Natural killer cell (primary cell): ENCODE measurements around the gene ZNF333. TPM values are rescaled to one million over a fixed set of nuclear protein-coding genes. Genes with fewer than 3 reads are reported as not detected.

Source experiments
- ATAC-seq, 3 donors: fragments of 150-1000 bp in 2 of 3; fragments of 200-7000 bp in 1 of 3; cut with Tn5 transposase; 1 replicate in 1 of 3; 2 replicates in 2 of 3; pipeline ENCODE4 v1.10.0; 2021; ENCODE audit warnings: mild to moderate bottlenecking in 2 of 3, moderate library complexity in 2 of 3
- DNase-seq, 2 donors: peaks; one replicate each; pipeline versions ENCODE4 v3.0.0 to v3.0.0-alpha.2; 2013 to 2021; ENCODE audit warnings: mixed read lengths in 1 of 2
- H3K27ac ChIP-seq: one replicate; pipeline ENCODE4 v1.5.1; 2013; ENCODE audit warnings: mild to moderate bottlenecking, low read length
- H3K27me3 ChIP-seq: one replicate; pipeline ENCODE4 v1.6.1; 2013; ENCODE audit warnings: low read length; ENCODE audit not compliant: control insufficient read depth, insufficient read depth
- H3K36me3 ChIP-seq: one replicate; pipeline ENCODE4 v1.6.1; 2013; ENCODE audit warnings: low read length; ENCODE audit not compliant: control insufficient read depth, insufficient read depth
- H3K4me1 ChIP-seq: one replicate; pipeline ENCODE4 v1.6.1; 2013; ENCODE audit warnings: low read length; ENCODE audit not compliant: control insufficient read depth, insufficient read depth
- H3K4me3 ChIP-seq: one replicate; pipeline ENCODE4 v1.5.1; 2013; ENCODE audit warnings: low read length
- H3K9me3 ChIP-seq: one replicate; pipeline ENCODE4 v1.6.1; 2013; ENCODE audit warnings: low read length; ENCODE audit not compliant: control insufficient read depth, insufficient read depth
- H3K27ac Mint-ChIP-seq, 2 donors: one replicate each; pipeline ENCODE4 v1.8.0; 2022; ENCODE audit warnings: mild to moderate bottlenecking in 2 of 2, mixed read lengths in 2 of 2, moderate library complexity in 1 of 2
- H3K27me3 Mint-ChIP-seq, 2 donors: one replicate each; pipeline ENCODE4 v1.8.0; 2022; ENCODE audit warnings: low read depth in 2 of 2, mixed read lengths in 2 of 2
- H3K36me3 Mint-ChIP-seq: one replicate; pipeline ENCODE4 v1.8.0; 2022; ENCODE audit warnings: mixed read lengths
- H3K4me1 Mint-ChIP-seq, 2 donors: one replicate each; pipeline ENCODE4 v1.8.0; 2022; ENCODE audit warnings: mixed read lengths in 2 of 2
- H3K4me3 Mint-ChIP-seq: one replicate; pipeline ENCODE4 v1.8.0; 2022; ENCODE audit warnings: mild to moderate bottlenecking, moderate library complexity, mixed read lengths
- H3K9me3 Mint-ChIP-seq, 2 donors: one replicate each; pipeline ENCODE4 v1.8.0; 2022; ENCODE audit warnings: mixed read lengths in 2 of 2
- WGBS: methylation state at CpG from one replicate; pipeline ENCODE4 v1.1.7; 2013; ENCODE audit warnings: missing lambda C conversion rate; ENCODE audit not compliant: insufficient coverage; 5-methylcytosine and 5-hydroxymethylcytosine counted together
- intact Hi-C: fragments of 100-400 bp; cut with micrococcal nuclease; formaldehyde crosslinking; loops from one replicate; pipeline ENCODE4 v1.14.2; 2022
- total RNA-seq, 4 donors: library from RNA; stranded (reverse); fragments of 120-200 nt in 1 of 4; gene quantifications; one replicate each; pipeline versions ENCODE4 v1.2.3 to v1.2.4, GENCODE V29; 2013 to 2022
- TF ChIP-seq, protein P1 (sequence below): fragments of 200-600 bp; IDR thresholded peaks from one replicate; pipeline ENCODE4 v1.8.0; 2022; ENCODE audit warnings: antibody characterized with exemption

The ZNF333 gene
- total RNA-seq, 3 donors from 2014 or later (not counting 1 experiment from before 2014, with no cell fraction given), result 25.9 to 37.9 (median 31.6) TPM

DNA sequence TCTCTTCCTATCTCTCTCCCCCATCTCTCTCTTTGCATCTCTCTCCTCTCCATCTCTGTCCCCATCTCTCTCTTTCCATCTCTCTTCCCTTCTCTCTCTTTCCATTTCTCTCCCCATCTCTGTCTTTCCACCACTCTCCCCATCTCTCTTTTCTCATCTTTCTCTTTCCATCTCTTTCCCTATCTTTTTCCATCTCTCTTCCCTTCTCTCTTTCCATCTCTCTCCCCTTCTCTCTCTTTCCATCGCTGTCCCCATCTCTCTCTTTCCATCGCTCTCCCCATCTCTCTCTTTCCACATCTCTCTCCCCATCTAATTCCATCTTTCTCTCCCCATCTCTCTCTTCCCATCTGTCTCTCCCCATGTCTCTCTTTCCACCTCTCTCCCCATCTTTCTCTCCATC, 39.7 kb upstream of the ZNF333 start:
- no peaks in the 10 kb centered on the region for H3K4me1 ChIP-seq
- no peaks in the 10 kb centered on the region for H3K27me3 ChIP-seq
- no peaks in the 10 kb centered on the region for H3K9me3 Mint-ChIP-seq
- H3K27ac ChIP-seq, result no peak overlapping the region
- no peaks in the 10 kb centered on the region for H3K36me3 Mint-ChIP-seq
- H3K36me3 ChIP-seq, result no peaks in the 10 kb centered on the region
- DNase-seq, result no peak
- peaks cover 11 to 14% of the 10 kb centered on the region in 2 donors for H3K27me3 Mint-ChIP-seq
- no peak overlapping the region for H3K4me3 Mint-ChIP-seq
- intact Hi-C loops, result no loop called here
- no peak overlapping the region for H3K27ac Mint-ChIP-seq
- H3K9me3 ChIP-seq, result no peaks in the 10 kb centered on the region
- no peak for ATAC-seq
- no peaks in the 10 kb centered on the region for H3K4me1 Mint-ChIP-seq
- TF ChIP-seq, protein P1, sequence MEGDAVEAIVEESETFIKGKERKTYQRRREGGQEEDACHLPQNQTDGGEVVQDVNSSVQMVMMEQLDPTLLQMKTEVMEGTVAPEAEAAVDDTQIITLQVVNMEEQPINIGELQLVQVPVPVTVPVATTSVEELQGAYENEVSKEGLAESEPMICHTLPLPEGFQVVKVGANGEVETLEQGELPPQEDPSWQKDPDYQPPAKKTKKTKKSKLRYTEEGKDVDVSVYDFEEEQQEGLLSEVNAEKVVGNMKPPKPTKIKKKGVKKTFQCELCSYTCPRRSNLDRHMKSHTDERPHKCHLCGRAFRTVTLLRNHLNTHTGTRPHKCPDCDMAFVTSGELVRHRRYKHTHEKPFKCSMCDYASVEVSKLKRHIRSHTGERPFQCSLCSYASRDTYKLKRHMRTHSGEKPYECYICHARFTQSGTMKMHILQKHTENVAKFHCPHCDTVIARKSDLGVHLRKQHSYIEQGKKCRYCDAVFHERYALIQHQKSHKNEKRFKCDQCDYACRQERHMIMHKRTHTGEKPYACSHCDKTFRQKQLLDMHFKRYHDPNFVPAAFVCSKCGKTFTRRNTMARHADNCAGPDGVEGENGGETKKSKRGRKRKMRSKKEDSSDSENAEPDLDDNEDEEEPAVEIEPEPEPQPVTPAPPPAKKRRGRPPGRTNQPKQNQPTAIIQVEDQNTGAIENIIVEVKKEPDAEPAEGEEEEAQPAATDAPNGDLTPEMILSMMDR, result no peak
- WGBS, result 78% methylated on average over 2 of the region's 2 CpGs
- no peak overlapping the region for H3K4me3 ChIP-seq

DNA sequence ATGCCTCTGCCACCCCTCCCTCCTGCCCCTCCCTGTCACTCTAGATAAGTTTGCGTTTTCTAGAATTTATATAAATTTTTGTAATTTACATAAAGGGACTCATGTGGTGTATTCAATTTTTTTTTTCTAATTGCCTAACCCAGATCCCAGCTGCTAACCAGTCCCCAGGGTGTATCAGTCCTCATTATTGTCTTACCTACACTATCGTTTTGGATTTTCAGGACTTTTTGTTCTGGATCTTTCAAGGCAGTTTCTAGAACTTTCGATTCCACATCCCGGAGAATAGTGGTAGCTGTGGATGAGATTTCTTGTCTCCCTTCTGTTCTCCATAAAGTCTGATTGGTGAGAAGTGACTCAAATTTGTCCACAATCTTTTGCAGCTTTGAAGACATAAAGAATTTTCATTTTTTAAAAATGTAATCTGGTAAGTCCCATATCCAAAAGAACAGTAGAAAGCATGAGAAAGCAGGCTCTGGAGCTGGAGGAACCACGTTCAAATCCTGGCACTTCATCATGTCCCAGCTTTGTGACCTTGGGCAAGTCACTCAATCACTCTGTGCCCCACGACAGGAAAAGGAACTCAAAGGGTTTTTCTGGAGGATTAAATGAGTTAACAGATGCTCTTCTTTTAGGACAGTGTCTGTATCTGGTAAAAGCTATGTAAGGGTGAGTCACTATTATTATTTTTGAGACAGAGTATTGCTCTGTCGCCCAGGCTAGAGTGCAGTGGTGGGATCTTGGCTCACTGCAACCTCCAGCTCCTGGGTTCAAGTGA, 34.9 kb upstream of the ZNF333 start:
- Mint-ChIP-seq H3K4me1 (no peaks in the 10 kb centered on the region), H3K4me3 (no peak overlapping the region), H3K9me3 (no peaks in the 10 kb centered on the region), H3K36me3 (no peaks in the 10 kb centered on the region), H3K27ac (no peak overlapping the region), H3K27me3 (peaks cover 12 to 14% of the 10 kb centered on the region in 2 donors)
- TF ChIP-seq, protein P1, result no peak
- H3K27ac ChIP-seq, result no peak overlapping the region
- H3K4me1 ChIP-seq, result no peaks in the 10 kb centered on the region
- intact Hi-C loops, result no loop called here
- WGBS, result 78% methylated on average over 6 of the region's 7 CpGs
- no peaks in the 10 kb centered on the region for H3K27me3 ChIP-seq
- no peaks in the 10 kb centered on the region for H3K9me3 ChIP-seq
- DNase-seq (no peak), ATAC-seq (no peak)
- H3K4me3 ChIP-seq, result no peak overlapping the region
- H3K36me3 ChIP-seq, result no peaks in the 10 kb centered on the region

DNA sequence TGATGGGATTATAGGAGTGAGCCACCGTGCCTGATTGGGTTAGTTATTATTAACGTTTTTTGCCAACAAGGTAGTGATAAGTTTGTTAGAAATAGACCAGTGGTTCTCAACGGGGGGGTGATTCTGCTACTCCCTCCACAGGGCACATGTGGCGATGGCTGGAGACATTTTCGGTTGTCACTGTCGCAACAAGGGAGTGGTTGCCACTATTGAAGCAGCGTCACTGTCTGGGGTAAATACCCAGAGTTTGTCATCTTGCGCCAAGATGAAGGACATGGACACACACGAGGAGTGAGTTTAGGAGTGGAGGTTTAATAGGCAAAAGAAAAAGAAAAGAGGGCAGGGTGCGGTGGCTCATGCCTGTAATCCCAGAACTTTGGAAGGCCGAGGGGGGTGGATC, 34.1 kb upstream of the ZNF333 start:
- H3K27me3 ChIP-seq, result no peaks in the 10 kb centered on the region
- intact Hi-C loops, result no loop called here
- no peak overlapping the region for H3K27ac ChIP-seq
- ATAC-seq, result no peak
- no peaks in the 10 kb centered on the region for H3K4me1 ChIP-seq
- Mint-ChIP-seq H3K36me3 (no peaks in the 10 kb centered on the region), H3K9me3 (no peaks in the 10 kb centered on the region), H3K4me3 (no peak overlapping the region), H3K4me1 (no peaks in the 10 kb centered on the region), H3K27me3 (peaks cover 10 to 17% of the 10 kb centered on the region in 2 donors), H3K27ac (no peak overlapping the region)
- H3K4me3 ChIP-seq, result no peak overlapping the region
- TF ChIP-seq, protein P1, result no peak
- DNase-seq, result no peak
- H3K36me3 ChIP-seq, result no peaks in the 10 kb centered on the region
- 79% methylated on average over 11 of the region's 11 CpGs for WGBS
- no peaks in the 10 kb centered on the region for H3K9me3 ChIP-seq
